DOHH2 (cell line): Measurements from ENCODE around the gene PTPRN2.

Experiments
- EZH2phosphoT487 ChIP-seq: fragments of 200-600 bp; sonication (generic); IDR thresholded peaks from 2 replicates; pipeline ENCODE4 v1.6.1; 2017; ENCODE audit warnings: borderline replicate concordance, mild to moderate bottlenecking, antibody characterized with exemption, low read length, moderate library complexity, mixed read lengths
- TF ChIP-seq, protein P1 (sequence below): fragments of 200-600 bp; sonication (generic); IDR thresholded peaks from one replicate; pipeline ENCODE4 v1.5.1; 2014; ENCODE audit warnings: antibody characterized with exemption, mild to moderate bottlenecking, low read depth, low read length; ENCODE audit not compliant: poor library complexity, severe bottlenecking

GRCh38 chr7:158320328-158320727 is 267.3 kb downstream of the PTPRN2 start:
- TF ChIP-seq, protein P1, sequence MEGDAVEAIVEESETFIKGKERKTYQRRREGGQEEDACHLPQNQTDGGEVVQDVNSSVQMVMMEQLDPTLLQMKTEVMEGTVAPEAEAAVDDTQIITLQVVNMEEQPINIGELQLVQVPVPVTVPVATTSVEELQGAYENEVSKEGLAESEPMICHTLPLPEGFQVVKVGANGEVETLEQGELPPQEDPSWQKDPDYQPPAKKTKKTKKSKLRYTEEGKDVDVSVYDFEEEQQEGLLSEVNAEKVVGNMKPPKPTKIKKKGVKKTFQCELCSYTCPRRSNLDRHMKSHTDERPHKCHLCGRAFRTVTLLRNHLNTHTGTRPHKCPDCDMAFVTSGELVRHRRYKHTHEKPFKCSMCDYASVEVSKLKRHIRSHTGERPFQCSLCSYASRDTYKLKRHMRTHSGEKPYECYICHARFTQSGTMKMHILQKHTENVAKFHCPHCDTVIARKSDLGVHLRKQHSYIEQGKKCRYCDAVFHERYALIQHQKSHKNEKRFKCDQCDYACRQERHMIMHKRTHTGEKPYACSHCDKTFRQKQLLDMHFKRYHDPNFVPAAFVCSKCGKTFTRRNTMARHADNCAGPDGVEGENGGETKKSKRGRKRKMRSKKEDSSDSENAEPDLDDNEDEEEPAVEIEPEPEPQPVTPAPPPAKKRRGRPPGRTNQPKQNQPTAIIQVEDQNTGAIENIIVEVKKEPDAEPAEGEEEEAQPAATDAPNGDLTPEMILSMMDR = no peak
- TF ChIP-seq EZH2phosphoT487 = no peak
